OCI-LY7 (cell line): ENCODE results near the gene DUSP28. TPM values are rescaled to one million over a fixed set of nuclear protein-coding genes. Genes with fewer than 3 reads are reported as not detected.

Experiments
- BruUV-seq: library from RNA; stranded (reverse); fragments of 400-500 nt; replicated peaks from 2 replicates; lab custom pipeline; 2021; lab: Mats Ljungman, UMichigan
- CTCF ChIA-PET: fragments of 300-600 bp; sonication (Branson Sonifier 250); formaldehyde crosslinking; loops from one replicate; lab custom pipeline; 2022; ENCODE audit warnings: antibody characterized with exemption; ENCODE audit not compliant: unreplicated experiment; lab: Charles Lee
- POLR2A ChIA-PET: fragments of 300-600 bp; sonication (Branson Sonifier 250); formaldehyde crosslinking; loops from one replicate; lab custom pipeline; 2022; ENCODE audit warnings: antibody characterized with exemption; lab: Charles Lee
- DNase-seq: peaks from one replicate; pipeline ENCODE4 v3.0.0-alpha.2; 2015; ENCODE audit warnings: low spot score
- H2AFZ ChIP-seq: fragments of 200-600 bp; sonication (generic), shearing (Covaris generic); 2 replicates; pipeline ENCODE4 v1.6.1; 2014; ENCODE audit warnings: mild to moderate bottlenecking, antibody characterized with exemption, low read length, moderate library complexity
- H3K27ac ChIP-seq: fragments of 200-600 bp; sonication (generic); 2 replicates; pipeline ENCODE4 v1.5.1; 2014; ENCODE audit warnings: mixed run types, low read depth, mild to moderate bottlenecking, moderate library complexity, low read length, inconsistent platforms; ENCODE audit not compliant: poor library complexity, severe bottlenecking
- H3K36me3 ChIP-seq: fragments of 200-600 bp; sonication (generic); 2 replicates; pipeline ENCODE4 v1.6.1; 2014; ENCODE audit warnings: mild to moderate bottlenecking, antibody characterized with exemption, low read length, moderate library complexity, mixed read lengths; ENCODE audit not compliant: insufficient read depth
- H3K4me1 ChIP-seq: fragments of 200-600 bp; sonication (generic); 2 replicates; pipeline ENCODE4 v1.5.1; 2014; ENCODE audit warnings: mild to moderate bottlenecking, low read length; ENCODE audit not compliant: insufficient read depth, poor library complexity, severe bottlenecking
- H3K4me2 ChIP-seq: fragments of 200-600 bp; sonication (generic); 2 replicates; pipeline ENCODE4 v1.6.1; 2014; ENCODE audit warnings: mild to moderate bottlenecking, low read length
- H3K4me3 ChIP-seq: fragments of 200-600 bp; sonication (generic); 2 replicates; pipeline ENCODE4 v1.5.1; 2014; ENCODE audit warnings: mild to moderate bottlenecking, low read depth, low read length; ENCODE audit not compliant: poor library complexity, severe bottlenecking
- H3K79me2 ChIP-seq: fragments of 200-600 bp; sonication (generic); 2 replicates; pipeline ENCODE4 v1.6.1; 2016; ENCODE audit warnings: low read depth, mild to moderate bottlenecking, low read length, moderate library complexity, mixed read lengths; ENCODE audit not compliant: insufficient read depth
- H3K9me2 ChIP-seq: fragments of 200-600 bp; sonication (generic); 2 replicates; pipeline ENCODE4 v1.6.1; 2016; ENCODE audit warnings: mild to moderate bottlenecking, low read length, mixed read lengths; ENCODE audit not compliant: insufficient read depth
- H3K9me3 ChIP-seq: fragments of 200-600 bp; sonication (generic); 2 replicates; pipeline ENCODE4 v1.6.1; 2014; ENCODE audit warnings: mild to moderate bottlenecking, mixed run types, low read length, mixed read lengths
- H4K20me1 ChIP-seq: fragments of 200-600 bp; sonication (generic); 2 replicates; pipeline ENCODE4 v1.6.1; 2014; ENCODE audit warnings: mild to moderate bottlenecking, antibody characterized with exemption, low read length, moderate library complexity, mixed read lengths; ENCODE audit not compliant: insufficient read depth
- CTCF ChIP-seq: fragments of 200-600 bp; sonication (generic); conservative IDR thresholded peaks from 2 replicates; pipeline ENCODE4 v1.5.1; 2014; ENCODE audit warnings: mild to moderate bottlenecking, antibody characterized with exemption, low read length, moderate library complexity, mixed read lengths
- EZH2phosphoT487 ChIP-seq: fragments of 200-600 bp; sonication (generic); IDR thresholded peaks from 2 replicates; pipeline ENCODE4 v1.6.1; 2018; ENCODE audit warnings: low read depth, borderline replicate concordance, mild to moderate bottlenecking, mixed run types, antibody characterized with exemption, low read length, moderate library complexity, mixed read lengths
- intact Hi-C: fragments of 100-400 bp; cut with micrococcal nuclease; formaldehyde crosslinking; loops from one replicate; pipeline ENCODE4 v1.10.0; 2022; ENCODE audit not compliant: unreplicated experiment
- total RNA-seq, 2 experiments: library from RNA; depleted of rRNA in 1 of 2; stranded (reverse); fragments of >200 nt in 1 of 2; shearing (Covaris generic) in 1 of 2; gene quantifications; 2 replicates each; pipeline ENCODE4 v1.2.3, GENCODE V29; 2014 to 2022

The DUSP28 gene
- total RNA-seq, 2 experiments from 2014 or later, result 15.8 to 17.6 TPM

GRCh38 chr2:240525802-240526201, 34.4 kb upstream of the DUSP28 start:
- CTCF ChIA-PET, result no interaction called here
- no TSS peak for BruUV-seq
- no peak for DNase-seq
- no peak for TF ChIP-seq EZH2phosphoT487
- no peak for TF ChIP-seq CTCF
- POLR2A ChIA-PET, result no interaction called here
- no peak overlapping the region for H2AFZ ChIP-seq
- no peaks in the 10 kb centered on the region for H3K9me2 ChIP-seq
- intact Hi-C loops, result no loop called here
- peaks cover 93% of the 10 kb centered on the region for H3K36me3 ChIP-seq
- H3K27ac ChIP-seq, result no peak overlapping the region
- H3K4me1 ChIP-seq, result no peaks in the 10 kb centered on the region
- no peaks in the 10 kb centered on the region for H4K20me1 ChIP-seq
- H3K4me3 ChIP-seq, result no peak overlapping the region
- no peaks in the 10 kb centered on the region for H3K79me2 ChIP-seq
- H3K4me2 ChIP-seq, result no peak overlapping the region
- H3K9me3 ChIP-seq, result peaks cover 34% of the 10 kb centered on the region

DNA sequence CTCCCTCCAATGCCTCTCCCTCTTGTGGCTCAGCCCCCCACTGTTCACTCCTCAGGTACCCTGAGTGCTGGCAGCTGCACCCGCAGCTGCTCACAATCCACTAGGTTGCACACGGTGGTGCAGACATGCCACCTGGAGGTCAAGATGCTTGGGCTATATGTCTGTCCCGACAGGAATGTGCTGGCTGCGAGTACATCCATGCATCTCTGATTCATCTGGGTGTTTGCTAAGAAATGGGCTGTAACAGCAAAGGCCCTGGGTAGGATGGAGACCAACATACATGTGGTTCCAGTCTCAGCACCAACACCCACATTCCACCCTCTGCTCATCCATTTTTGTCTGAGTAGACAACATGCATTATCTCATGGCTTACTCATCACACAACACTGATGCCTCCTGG, 33.6 kb upstream of the DUSP28 start:
- H2AFZ ChIP-seq, result no peak overlapping the region
- no peaks in the 10 kb centered on the region for H3K79me2 ChIP-seq
- H4K20me1 ChIP-seq, result no peaks in the 10 kb centered on the region
- TF ChIP-seq CTCF (no peak), EZH2phosphoT487 (no peak)
- no TSS peak for BruUV-seq
- ChIA-PET POLR2A (no interaction called here), CTCF (no interaction called here)
- no peaks in the 10 kb centered on the region for H3K9me2 ChIP-seq
- intact Hi-C loops, result no loop called here
- H3K36me3 ChIP-seq, result peaks cover 96% of the 10 kb centered on the region
- no peaks in the 10 kb centered on the region for H3K4me1 ChIP-seq
- H3K4me2 ChIP-seq, result no peak overlapping the region
- H3K9me3 ChIP-seq, result peaks cover 41% of the 10 kb centered on the region
- H3K4me3 ChIP-seq, result no peak overlapping the region
- DNase-seq, result no peak
- H3K27ac ChIP-seq, result no peak overlapping the region

DNA sequence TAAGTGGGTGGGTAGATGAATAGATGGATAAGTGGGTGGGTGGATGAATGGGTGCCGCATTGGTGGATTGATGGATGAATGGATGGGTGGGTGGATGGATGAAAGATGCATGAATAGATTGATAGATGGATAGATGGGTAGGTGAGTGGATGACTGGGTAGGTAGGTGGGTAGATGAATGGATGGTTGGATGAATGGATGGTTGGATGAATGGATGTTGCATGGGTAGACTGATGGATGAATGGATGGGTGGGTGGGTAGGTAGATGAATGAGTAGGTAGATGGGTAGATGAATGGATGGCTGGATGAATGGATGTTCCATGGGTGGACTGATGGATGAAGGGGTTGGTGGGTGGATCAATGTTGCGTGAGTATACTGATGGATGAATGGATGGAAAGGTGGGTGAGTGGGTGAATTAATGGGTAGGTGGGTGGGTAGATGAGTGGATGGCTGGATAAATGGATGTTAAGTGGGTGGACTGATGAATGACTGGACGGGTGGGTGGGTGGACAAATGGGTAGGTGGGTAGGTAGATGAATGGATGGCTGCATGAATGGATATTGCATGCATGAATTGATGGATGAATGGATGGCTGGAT, 32.9 kb upstream of the DUSP28 start:
- CTCF ChIA-PET, result no interaction called here
- Histone ChIP-seq H3K27ac (no peak overlapping the region), H3K4me2 (no peak overlapping the region), H3K4me1 (no peaks in the 10 kb centered on the region), H3K79me2 (no peaks in the 10 kb centered on the region), H3K36me3 (peaks cover 96% of the 10 kb centered on the region), H2AFZ (no peak overlapping the region), H3K9me3 (peaks cover 44% of the 10 kb centered on the region), H4K20me1 (no peaks in the 10 kb centered on the region), H3K9me2 (no peaks in the 10 kb centered on the region), H3K4me3 (no peak overlapping the region)
- no peak for DNase-seq
- POLR2A ChIA-PET, result interaction anchor here (0.7 kb wide), 1 partner anchor 567 kb away, joined by 3 read pairs; no protein-coding TSS in a partner anchor
- TF ChIP-seq CTCF (no peak), EZH2phosphoT487 (no peak)
- intact Hi-C loops, result no loop called here
- BruUV-seq, result no TSS peak
